Measurements from ENCODE around the gene CCM2.

The CCM2 gene

DNA sequence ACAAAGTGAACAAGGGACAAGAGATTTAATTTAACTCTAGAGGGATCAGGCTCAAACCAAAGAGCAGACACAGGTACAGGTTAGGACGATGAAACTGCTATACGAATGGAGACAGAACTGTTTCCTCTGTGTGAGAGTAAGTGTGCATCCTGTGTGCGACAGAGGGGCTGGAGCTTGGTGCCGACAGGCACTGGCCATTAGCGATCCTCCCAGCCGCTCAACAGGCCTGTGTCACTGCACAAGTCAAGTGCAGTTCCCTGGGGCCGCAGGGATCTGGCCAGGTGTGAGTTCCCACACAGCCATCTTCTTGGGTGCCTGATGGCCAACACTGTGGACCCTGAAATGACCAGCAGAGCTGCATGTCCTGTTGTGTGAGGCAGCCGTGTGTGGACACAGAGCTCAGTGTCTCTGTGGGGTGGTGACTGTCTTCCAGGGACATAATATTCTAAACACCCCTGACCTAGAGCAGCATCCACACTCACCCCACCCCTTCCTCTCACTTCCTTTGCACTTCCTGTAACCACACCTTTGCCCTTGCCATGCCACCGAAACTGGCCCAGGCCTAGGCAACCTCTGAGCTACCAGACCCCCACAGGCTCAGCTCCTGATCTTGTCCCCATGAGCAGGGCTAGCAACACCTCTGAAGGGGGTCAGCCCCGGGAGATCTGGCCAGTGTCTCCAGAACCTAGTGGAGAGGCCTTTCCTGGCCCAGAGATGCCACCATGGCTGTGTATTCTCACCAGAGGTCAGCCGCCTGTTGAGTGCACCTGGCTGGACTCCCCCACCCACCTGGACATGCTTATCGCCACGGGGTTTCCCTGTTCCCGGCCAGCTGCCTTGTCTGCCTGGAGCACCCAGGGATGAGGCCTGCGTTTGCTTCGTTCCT, 123.2 kb downstream of the CCM2 start:
- H3K4me1 ChIP-seq, result no peaks in the 10 kb centered on the region
- DNase-seq (ENCODE audit: low spot score in 2 of 2), result no peak
- no peaks in the 10 kb centered on the region for H3K27me3 ChIP-seq (ENCODE audit: low read depth)
- H3K4me3 ChIP-seq, result no peak overlapping the region
- in situ Hi-C loops (cut with MboI; ENCODE audit: low sequenced_read_pairs), result loop anchor here (25.0 kb wide), 2 partner anchors 286 to 536 kb away; partner anchors contain the start of genes H2AZ2 and TMED4
- H3K36me3 ChIP-seq (replicated peaks), result no peaks in the 10 kb centered on the region
- H3K9me3 ChIP-seq, result no peaks in the 10 kb centered on the region

DNA sequence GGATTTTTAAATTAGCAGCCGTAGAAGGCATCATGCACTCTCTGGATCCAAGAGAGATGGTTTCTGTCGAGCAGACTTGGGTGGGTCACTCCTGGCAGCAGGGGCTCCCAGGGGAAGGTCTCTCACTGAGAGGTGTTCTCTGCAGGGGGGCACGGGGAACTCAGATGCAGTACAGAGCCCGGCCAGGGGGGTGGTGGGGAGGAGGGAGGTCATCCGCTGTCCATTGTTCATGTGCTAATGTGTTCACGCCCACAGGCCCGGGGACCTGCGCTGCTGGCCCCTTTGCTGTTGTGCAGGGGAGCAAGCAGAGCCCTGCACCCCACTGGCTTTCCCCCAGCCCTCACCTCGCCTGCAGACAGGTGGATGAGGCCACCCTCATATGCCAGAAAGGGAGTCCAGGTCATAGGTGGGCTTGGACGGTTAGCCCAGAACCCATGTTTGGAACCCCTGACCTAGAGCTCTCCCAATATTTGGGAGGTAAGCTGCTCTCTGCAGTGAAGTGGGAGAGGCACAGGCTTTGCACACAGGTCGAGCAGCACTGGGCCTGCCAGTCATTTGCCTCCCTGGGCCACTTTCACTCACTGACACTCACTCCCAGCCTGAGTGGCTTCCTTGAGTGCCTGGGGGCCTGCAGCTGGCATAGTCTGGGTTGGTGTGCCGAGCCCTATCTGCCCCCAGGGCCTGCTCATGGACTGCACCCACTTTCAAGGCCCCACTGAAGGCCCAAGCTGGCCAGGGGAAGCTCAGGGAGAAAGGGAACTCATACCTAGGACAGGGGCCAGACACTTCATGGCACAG, 124.1 kb downstream of the CCM2 start:
- H3K9me3 ChIP-seq, result no peaks in the 10 kb centered on the region
- H3K4me3 ChIP-seq, result no peak overlapping the region
- H3K27me3 ChIP-seq (ENCODE audit: low read depth), result no peaks in the 10 kb centered on the region
- no peaks in the 10 kb centered on the region for H3K36me3 ChIP-seq (replicated peaks)
- DNase-seq (ENCODE audit: low spot score in 2 of 2), result peak in 1 of 2 experiments; percentile 45
- H3K4me1 ChIP-seq, result no peaks in the 10 kb centered on the region
- in situ Hi-C loops (cut with MboI; ENCODE audit: low sequenced_read_pairs), result loop anchor here (25.0 kb wide), 2 partner anchors 287 to 537 kb away; partner anchors contain the start of genes H2AZ2 and TMED4

DNA sequence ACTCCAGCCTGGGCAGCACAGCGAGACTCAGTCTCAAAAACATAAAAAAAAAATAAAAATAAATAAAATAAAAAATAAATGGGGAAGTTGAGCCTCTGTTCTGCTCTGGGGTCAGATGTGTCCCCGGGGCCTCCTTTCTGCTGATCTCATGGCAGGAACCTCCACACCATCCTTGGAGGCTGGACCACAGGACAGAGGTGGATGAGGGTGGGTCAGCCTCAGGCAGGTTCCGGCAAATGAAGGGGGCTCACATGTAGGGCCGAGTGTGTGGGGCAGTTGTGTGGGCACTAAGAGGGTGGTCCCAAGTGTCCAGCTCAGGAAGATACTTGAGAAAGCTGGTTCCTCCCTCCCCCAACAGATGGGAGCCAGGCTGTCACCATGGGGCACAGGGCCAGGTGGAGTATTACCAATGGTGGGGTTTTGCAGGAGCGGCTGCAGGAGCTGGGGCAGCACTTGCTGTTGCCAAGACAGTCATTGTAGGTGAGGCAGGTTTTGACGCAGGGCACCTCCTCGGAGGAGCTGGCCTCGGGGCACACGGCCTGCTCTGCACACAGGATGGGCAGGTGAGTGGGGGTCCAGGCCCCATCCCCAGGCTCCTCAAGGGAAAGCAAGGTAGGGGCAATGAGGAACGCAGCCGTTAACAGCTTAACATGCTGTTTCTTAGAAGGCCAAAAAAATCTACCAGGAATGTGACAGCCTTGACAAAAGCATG, 125.3 kb downstream of the CCM2 start:
- H3K9me3 ChIP-seq, result no peaks in the 10 kb centered on the region
- no peaks in the 10 kb centered on the region for H3K27me3 ChIP-seq (ENCODE audit: low read depth)
- no peak for DNase-seq (ENCODE audit: low spot score in 2 of 2)
- H3K4me3 ChIP-seq, result no peak overlapping the region
- no peaks in the 10 kb centered on the region for H3K36me3 ChIP-seq (replicated peaks)
- no peaks in the 10 kb centered on the region for H3K4me1 ChIP-seq
- in situ Hi-C loops (cut with MboI; ENCODE audit: low sequenced_read_pairs), result no loop called here

Measured in HAP-1 (cell line).